Measurements from ENCODE around the gene TESMIN.

Gene TESMIN

DNA sequence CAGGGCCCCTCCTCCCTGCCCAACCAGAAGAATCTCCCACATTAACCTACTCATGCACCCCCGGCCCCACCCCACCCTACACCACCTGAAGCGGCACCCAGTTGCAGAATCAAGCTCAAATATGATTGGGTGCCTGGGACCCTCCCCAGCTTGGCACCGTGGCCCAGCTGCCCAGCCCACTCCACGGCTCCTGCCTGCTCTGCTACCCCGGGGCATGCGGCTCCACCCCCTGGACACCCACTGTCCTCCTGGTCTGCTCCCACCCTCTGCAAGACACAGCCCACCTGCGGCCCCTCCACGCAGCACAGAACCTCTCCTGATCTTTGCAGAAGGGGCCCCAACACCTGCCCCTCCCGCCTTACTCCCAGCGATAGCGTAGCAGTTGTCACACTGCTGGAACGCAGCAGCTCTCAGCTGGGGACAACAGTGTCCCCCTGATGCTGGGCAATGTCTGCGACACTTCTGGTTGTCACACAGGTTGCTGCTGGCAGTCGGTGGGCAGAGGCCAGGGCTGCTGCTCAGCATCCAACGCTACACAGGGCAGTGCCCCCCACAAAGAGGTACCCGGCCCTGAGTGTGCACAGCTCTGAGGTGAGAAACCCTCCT is 32.0 kb upstream of the TESMIN start:
- TF ChIP-seq MYC (IDR thresholded peaks at IDR 0.05; ENCODE audit: low read depth, low read length) (no peak), MAX (IDR thresholded peaks at IDR 0.05; ENCODE audit: low read depth, low read length) (no peak), POLR2A (IDR thresholded peaks at IDR 0.05; ENCODE audit: extremely low read depth, insufficient read length) (no peak), CTCF (IDR thresholded peaks at IDR 0.05; ENCODE audit: low read depth, low read length) (no peak)
- no peak for DNase-seq (ENCODE audit: low read depth)
- H3K4me3 ChIP-seq (ENCODE audit: low read depth, low read length) = no peak overlapping the region

DNA sequence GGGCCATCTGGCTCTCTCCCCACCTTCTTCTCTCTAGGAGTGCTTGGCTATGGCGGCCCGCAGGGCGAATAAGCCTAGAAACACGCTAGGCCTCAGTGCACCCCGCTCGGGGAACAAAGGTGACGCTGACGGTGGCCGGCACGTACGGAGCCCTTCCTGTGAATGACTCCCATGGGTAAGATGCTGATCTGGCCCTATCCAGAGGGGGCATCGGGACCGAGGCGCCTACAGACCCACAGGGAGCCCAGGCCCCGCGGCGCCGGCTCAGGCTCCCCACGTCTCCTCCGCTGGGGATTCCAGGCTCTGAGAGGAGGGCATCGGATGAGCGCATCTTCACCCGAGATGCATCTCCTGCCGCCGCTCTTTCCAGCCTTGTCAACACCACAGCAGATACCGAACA is 31.4 kb upstream of the TESMIN start:
- DNase-seq (ENCODE audit: low read depth) = no peak
- TF ChIP-seq CTCF (IDR thresholded peaks at IDR 0.05; ENCODE audit: low read depth, low read length) (no peak), MYC (IDR thresholded peaks at IDR 0.05; ENCODE audit: low read depth, low read length) (no peak), POLR2A (IDR thresholded peaks at IDR 0.05; ENCODE audit: extremely low read depth, insufficient read length) (no peak), MAX (IDR thresholded peaks at IDR 0.05; ENCODE audit: low read depth, low read length) (no peak)
- no peak overlapping the region for H3K4me3 ChIP-seq (ENCODE audit: low read depth, low read length)

DNA sequence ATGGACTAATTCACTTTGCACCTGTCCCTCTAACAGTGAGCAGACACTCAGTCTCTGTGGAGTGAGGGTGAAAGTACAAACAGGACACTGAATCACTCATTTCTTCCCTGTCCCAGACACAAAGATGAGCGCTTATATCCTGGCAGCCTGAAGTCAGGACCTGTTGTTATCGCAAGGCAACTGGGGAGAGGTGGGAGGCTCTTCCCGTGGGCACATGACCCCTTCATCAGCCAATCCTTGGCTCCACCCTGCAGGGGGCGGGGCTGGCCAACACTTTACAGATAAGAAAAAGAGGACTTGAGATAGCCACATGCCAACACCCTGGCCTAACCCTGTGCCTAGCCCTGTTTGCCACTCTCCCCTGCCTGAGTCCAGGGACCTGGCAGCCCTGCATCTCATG is 29.5 kb upstream of the TESMIN start:
- peak; percentile 57 for DNase-seq (ENCODE audit: low read depth)
- H3K4me3 ChIP-seq (ENCODE audit: low read depth, low read length) = no peak overlapping the region
- TF ChIP-seq CTCF (IDR thresholded peaks at IDR 0.05; ENCODE audit: low read depth, low read length) = no peak
- TF ChIP-seq POLR2A (IDR thresholded peaks at IDR 0.05; ENCODE audit: extremely low read depth, insufficient read length) = no peak
- no peak for TF ChIP-seq MAX (IDR thresholded peaks at IDR 0.05; ENCODE audit: low read depth, low read length)
- no peak for TF ChIP-seq MYC (IDR thresholded peaks at IDR 0.05; ENCODE audit: low read depth, low read length)

DNA sequence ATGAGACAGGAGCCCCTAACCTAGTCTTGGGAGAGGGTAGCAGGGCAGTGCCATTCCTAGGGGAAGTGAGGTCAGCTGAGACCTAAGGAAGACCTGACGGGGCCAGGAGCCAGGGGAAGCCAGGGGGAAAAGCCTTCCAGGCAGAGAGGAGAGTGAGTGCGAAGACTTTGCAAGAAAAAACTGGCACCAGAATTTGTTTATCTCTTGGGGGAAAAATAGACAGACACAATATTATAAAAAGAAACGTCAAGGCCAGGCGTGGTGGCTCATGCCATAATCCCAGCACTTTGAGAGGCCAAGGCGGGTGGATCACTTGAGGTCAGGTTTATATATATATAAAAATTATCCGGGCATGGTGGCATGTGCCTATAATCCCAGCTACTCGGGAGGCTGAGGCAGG is 26.9 kb upstream of the TESMIN start:
- TF ChIP-seq MAX (IDR thresholded peaks at IDR 0.05; ENCODE audit: low read depth, low read length) (no peak), CTCF (IDR thresholded peaks at IDR 0.05; ENCODE audit: low read depth, low read length) (no peak), MYC (IDR thresholded peaks at IDR 0.05; ENCODE audit: low read depth, low read length) (no peak), POLR2A (IDR thresholded peaks at IDR 0.05; ENCODE audit: extremely low read depth, insufficient read length) (no peak)
- no peak overlapping the region for H3K4me3 ChIP-seq (ENCODE audit: low read depth, low read length)
- DNase-seq (ENCODE audit: low read depth) = no peak

DNA sequence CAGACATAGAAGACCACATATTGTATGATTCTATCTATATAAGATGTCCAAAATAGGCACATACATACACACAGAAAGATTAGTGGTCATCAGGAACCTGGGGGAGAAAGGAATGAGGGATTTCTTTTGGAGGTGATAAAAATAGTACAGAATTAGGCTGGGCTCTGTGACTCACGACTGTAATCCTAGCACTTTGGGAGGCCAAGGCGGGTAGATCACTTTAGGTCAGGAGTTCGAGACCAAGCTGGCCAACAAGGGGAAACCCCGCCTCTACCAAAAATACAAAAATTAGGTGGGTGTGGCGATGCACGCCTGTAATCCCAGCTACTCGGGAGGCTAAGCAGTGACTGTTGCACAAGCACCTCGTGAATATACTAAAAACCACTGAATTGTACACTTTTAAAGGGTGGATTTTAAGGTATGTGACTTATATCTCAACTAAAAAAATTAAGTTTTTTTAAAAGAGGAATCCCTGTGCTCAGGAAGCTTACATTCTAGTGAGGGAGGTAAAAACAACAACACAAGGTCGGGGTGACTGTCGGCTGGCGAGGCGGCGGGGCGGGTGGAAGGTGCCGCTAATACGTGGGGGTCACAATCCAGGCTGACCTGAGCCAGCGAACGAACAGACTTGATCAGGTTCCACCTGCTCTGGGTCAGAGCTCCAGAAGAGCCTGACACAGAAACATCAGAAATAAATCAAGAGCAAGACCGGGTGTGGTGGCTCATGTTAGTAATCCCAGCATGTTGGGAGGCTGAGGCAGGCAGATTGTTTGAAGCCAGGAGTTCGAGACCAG is 25.3 kb upstream of the TESMIN start:
- DNase-seq (ENCODE audit: low read depth) = no peak
- TF ChIP-seq POLR2A (IDR thresholded peaks at IDR 0.05; ENCODE audit: extremely low read depth, insufficient read length) (no peak), MAX (IDR thresholded peaks at IDR 0.05; ENCODE audit: low read depth, low read length) (no peak), MYC (IDR thresholded peaks at IDR 0.05; ENCODE audit: low read depth, low read length) (no peak), CTCF (IDR thresholded peaks at IDR 0.05; ENCODE audit: low read depth, low read length) (no peak)
- H3K4me3 ChIP-seq (ENCODE audit: low read depth, low read length) = no peak overlapping the region
